Measurements from ENCODE around the gene MTMR12.
"Not testable (repeated sequence)": the region's sequence is repeated elsewhere in the genome, so short reads cannot be mapped to it uniquely, and the experiment has no call there.

Gene MTMR12

GRCh38 chr5:32291591-32291990 lies 21.1 kb downstream of the MTMR12 start:
- Histone ChIP-seq H3K9me3 (ENCODE audit: insufficient read depth, low read length) (no peaks in the 10 kb centered on the region), H3K27ac (ENCODE audit: low read length) (no peak overlapping the region), H3K4me2 (ENCODE audit: low read length) (peak overlapping the region; percentile 43), H4K20me1 (ENCODE audit: insufficient read depth, low read length) (no peaks in the 10 kb centered on the region), H3K79me2 (ENCODE audit: low read length) (peaks cover 24% of the 10 kb centered on the region), H3K4me3 (ENCODE audit: low read length) (no peak overlapping the region), H3K4me1 (ENCODE audit: low read length) (peaks cover 18% of the 10 kb centered on the region), H3K36me3 (replicated peaks; ENCODE audit: low read depth, low read length) (no peaks in the 10 kb centered on the region), H3K9ac (ENCODE audit: low read length) (no peak overlapping the region), H2AFZ (ENCODE audit: low read depth, low read length) (no peak overlapping the region), H3K27me3 (ENCODE audit: low read depth, low read length) (no peaks in the 10 kb centered on the region)
- TF ChIP-seq CTCF (IDR thresholded peaks at IDR 0.05; ENCODE audit: low read depth, low read length) (no peak), EZH2phosphoT487 (IDR thresholded peaks at IDR 0.05; ENCODE audit: low read depth) (no peak)

GRCh38 chr5:32290922-32291321 lies 21.8 kb downstream of the MTMR12 start:
- no peak overlapping the region for H3K4me3 ChIP-seq (ENCODE audit: low read length)
- H3K36me3 ChIP-seq (replicated peaks; ENCODE audit: low read depth, low read length): no peaks in the 10 kb centered on the region
- no peak overlapping the region for H3K9ac ChIP-seq (ENCODE audit: low read length)
- H3K9me3 ChIP-seq (ENCODE audit: insufficient read depth, low read length): no peaks in the 10 kb centered on the region
- peaks cover 18% of the 10 kb centered on the region for H3K4me1 ChIP-seq (ENCODE audit: low read length)
- H3K27me3 ChIP-seq (ENCODE audit: low read depth, low read length): no peaks in the 10 kb centered on the region
- peaks cover 24% of the 10 kb centered on the region for H3K79me2 ChIP-seq (ENCODE audit: low read length)
- TF ChIP-seq CTCF (IDR thresholded peaks at IDR 0.05; ENCODE audit: low read depth, low read length): no peak
- no peak for TF ChIP-seq EZH2phosphoT487 (IDR thresholded peaks at IDR 0.05; ENCODE audit: low read depth)
- H3K4me2 ChIP-seq (ENCODE audit: low read length): peak overlapping the region; percentile 43
- H3K27ac ChIP-seq (ENCODE audit: low read length): no peak overlapping the region
- no peak overlapping the region for H2AFZ ChIP-seq (ENCODE audit: low read depth, low read length)
- H4K20me1 ChIP-seq (ENCODE audit: insufficient read depth, low read length): no peaks in the 10 kb centered on the region

- Histone ChIP-seq H3K4me2 (ENCODE audit: low read length) (peak overlapping the region; percentile 43; the same call in 1 of the 2 replicates), H3K79me2 (ENCODE audit: low read length) (peaks cover 22% of the 10 kb centered on the region), H3K4me1 (ENCODE audit: low read length) (peaks cover 18% of the 10 kb centered on the region)
- not testable (repeated sequence) for H3K27ac ChIP-seq (ENCODE audit: low read length); H3K9ac ChIP-seq (ENCODE audit: low read length); H3K4me3 ChIP-seq (ENCODE audit: low read length); H3K27me3 ChIP-seq (ENCODE audit: low read depth, low read length); H4K20me1 ChIP-seq (ENCODE audit: insufficient read depth, low read length); H3K9me3 ChIP-seq (ENCODE audit: insufficient read depth, low read length); H3K36me3 ChIP-seq (replicated peaks; ENCODE audit: low read depth, low read length); H2AFZ ChIP-seq (ENCODE audit: low read depth, low read length)
Measured at GRCh38 chr5:32290501-32290900, 22.2 kb downstream of the MTMR12 start.

- H4K20me1 ChIP-seq (ENCODE audit: insufficient read depth, low read length); H2AFZ ChIP-seq (ENCODE audit: low read depth, low read length); H3K4me2 ChIP-seq (ENCODE audit: low read length); H3K27me3 ChIP-seq (ENCODE audit: low read depth, low read length); H3K9me3 ChIP-seq (ENCODE audit: insufficient read depth, low read length); H3K9ac ChIP-seq (ENCODE audit: low read length); H3K4me3 ChIP-seq (ENCODE audit: low read length); H3K27ac ChIP-seq (ENCODE audit: low read length); H3K36me3 ChIP-seq (replicated peaks; ENCODE audit: low read depth, low read length): not testable (repeated sequence)
- Histone ChIP-seq H3K79me2 (ENCODE audit: low read length) (peaks cover 17% of the 10 kb centered on the region), H3K4me1 (ENCODE audit: low read length) (peaks cover 18% of the 10 kb centered on the region)
Measured at GRCh38 chr5:32289986-32290385, 22.8 kb downstream of the MTMR12 start.

- H3K27me3 ChIP-seq (ENCODE audit: low read depth, low read length); H3K27ac ChIP-seq (ENCODE audit: low read length); H4K20me1 ChIP-seq (ENCODE audit: insufficient read depth, low read length); H3K9ac ChIP-seq (ENCODE audit: low read length); H3K4me2 ChIP-seq (ENCODE audit: low read length); H2AFZ ChIP-seq (ENCODE audit: low read depth, low read length); H3K36me3 ChIP-seq (replicated peaks; ENCODE audit: low read depth, low read length); H3K9me3 ChIP-seq (ENCODE audit: insufficient read depth, low read length); H3K4me3 ChIP-seq (ENCODE audit: low read length): not testable (repeated sequence)
- H3K4me1 ChIP-seq (ENCODE audit: low read length): peaks cover 18% of the 10 kb centered on the region
- peaks cover 19% of the 10 kb centered on the region for H3K79me2 ChIP-seq (ENCODE audit: low read length)
Measured at GRCh38 chr5:32288135-32288534, 24.6 kb downstream of the MTMR12 start.

- not testable (repeated sequence) for H4K20me1 ChIP-seq (ENCODE audit: insufficient read depth, low read length); H3K4me2 ChIP-seq (ENCODE audit: low read length); H3K27me3 ChIP-seq (ENCODE audit: low read depth, low read length); H3K27ac ChIP-seq (ENCODE audit: low read length); H3K4me3 ChIP-seq (ENCODE audit: low read length); H3K9me3 ChIP-seq (ENCODE audit: insufficient read depth, low read length); H3K36me3 ChIP-seq (replicated peaks; ENCODE audit: low read depth, low read length); H3K9ac ChIP-seq (ENCODE audit: low read length); H2AFZ ChIP-seq (ENCODE audit: low read depth, low read length)
- Histone ChIP-seq H3K4me1 (ENCODE audit: low read length) (peaks cover 18% of the 10 kb centered on the region), H3K79me2 (ENCODE audit: low read length) (peaks cover 23% of the 10 kb centered on the region)
Measured at GRCh38 chr5:32287525-32287924, 25.2 kb downstream of the MTMR12 start.

Measured in OCI-LY3 (cell line).